Ishikawa (cell line): ENCODE results near the gene SIGLEC6.

Experiments
- CEBPB ChIP-seq: IDR thresholded peaks from 2 replicates; pipeline ENCODE4 v1.6.1; 2012
- CREB1 ChIP-seq: IDR thresholded peaks from 2 replicates; pipeline ENCODE4 v1.6.1; 2012; ENCODE audit warnings: low read depth
- EGR1 ChIP-seq: IDR thresholded peaks from 2 replicates; pipeline ENCODE4 v1.6.1; 2012
- EP300 ChIP-seq: IDR thresholded peaks from 2 replicates; pipeline ENCODE4 v1.6.1; 2012; ENCODE audit warnings: borderline replicate concordance
- FOXM1 ChIP-seq: IDR thresholded peaks from 2 replicates; pipeline ENCODE4 v1.6.1; 2012; ENCODE audit warnings: low read depth, borderline replicate concordance
- MAX ChIP-seq: IDR thresholded peaks from 2 replicates; pipeline ENCODE4 v1.6.1; 2012
- NFIC ChIP-seq: IDR thresholded peaks from 2 replicates; pipeline ENCODE4 v1.6.1; 2012
- RAD21 ChIP-seq: IDR thresholded peaks from 2 replicates; pipeline ENCODE4 v1.6.1; 2012; ENCODE audit warnings: low read depth
- REST ChIP-seq: IDR thresholded peaks from 2 replicates; pipeline ENCODE4 v1.6.1; 2012; ENCODE audit warnings: low read depth, mild to moderate bottlenecking
- TAF1 ChIP-seq: IDR thresholded peaks from 2 replicates; pipeline ENCODE4 v1.6.1; 2012; ENCODE audit warnings: low read depth, mild to moderate bottlenecking
- TCF12 ChIP-seq: IDR thresholded peaks from 2 replicates; pipeline ENCODE4 v1.6.1; 2012; ENCODE audit warnings: low read depth
- TEAD4 ChIP-seq: IDR thresholded peaks from 2 replicates; pipeline ENCODE4 v1.6.1; 2012
- USF1 ChIP-seq: IDR thresholded peaks from 2 replicates; pipeline ENCODE4 v1.6.1; 2012
- YY1 ChIP-seq: IDR thresholded peaks from 2 replicates; pipeline ENCODE4 v1.6.1; 2012; ENCODE audit warnings: low read depth
- ZBTB7A ChIP-seq: IDR thresholded peaks from 2 replicates; pipeline ENCODE4 v1.6.1; 2012; ENCODE audit warnings: low read depth

SIGLEC6 gene

GRCh38 chr19:51521357-51521756 is 10.1 kb downstream of the SIGLEC6 start:
- no peak for TF ChIP-seq NFIC
- no peak for TF ChIP-seq CREB1
- TF ChIP-seq EP300, result no peak
- TF ChIP-seq CEBPB, result no peak
- no peak for TF ChIP-seq TEAD4
- no peak for TF ChIP-seq REST
- no peak for TF ChIP-seq EGR1
- TF ChIP-seq TCF12, result no peak
- TF ChIP-seq USF1, result no peak
- TF ChIP-seq TAF1, result no peak
- no peak for TF ChIP-seq RAD21

GRCh38 chr19:51520728-51521127 is 10.7 kb downstream of the SIGLEC6 start:
- TF ChIP-seq EP300 (no peak), EGR1 (no peak), USF1 (no peak), FOXM1 (no peak), TEAD4 (no peak), TCF12 (no peak), RAD21 (no peak), ZBTB7A (no peak), NFIC (no peak), REST (no peak), YY1 (no peak), TAF1 (no peak), CEBPB (no peak), CREB1 (no peak), MAX (no peak)

GRCh38 chr19:51514866-51515481 is 16.5 kb downstream of the SIGLEC6 start:
- TF ChIP-seq RAD21 (peak; percentile 47), REST (no peak)

- TF ChIP-seq USF1 (no peak), REST (no peak), ZBTB7A (no peak), NFIC (no peak), MAX (no peak), EP300 (no peak), TEAD4 (no peak), TCF12 (no peak), YY1 (no peak), EGR1 (no peak), CREB1 (no peak), FOXM1 (no peak), RAD21 (no peak), TAF1 (no peak), CEBPB (no peak)
Observed at GRCh38 chr19:51513968-51514367, 17.5 kb downstream of the SIGLEC6 start.
